GM19035 (cell line): ENCODE data around the gene ASCC2.
"Not testable (repeated sequence)": the region's sequence is repeated elsewhere in the genome, so short reads cannot be mapped to it uniquely, and the experiment has no call there.

ENCODE experiments used
- ATAC-seq: cut with Tn5 transposase; IDR thresholded peaks from one replicate; pipeline ENCODE4 v1.9.1; 2021; ENCODE audit not compliant: unreplicated experiment

ASCC2 gene

GRCh38 chr22:29758068-29758622, 79.9 kb downstream of the ASCC2 start:
- ATAC-seq: no peak

- ATAC-seq: no peak
These were observed 81.0 kb downstream of the ASCC2 start for GRCh38 chr22:29757096-29757495.

GRCh38 chr22:29756341-29756740, 81.7 kb downstream of the ASCC2 start:
- no peak for ATAC-seq

- no peak for ATAC-seq
These were observed 82.2 kb downstream of the ASCC2 start for GRCh38 chr22:29755889-29756288.

- ATAC-seq: not testable (repeated sequence)
These were observed 83.2 kb downstream of the ASCC2 start for GRCh38 chr22:29754658-29755395.

- ATAC-seq: no peak
These were observed 84.0 kb downstream of the ASCC2 start for GRCh38 chr22:29753808-29754657.

GRCh38 chr22:29751669-29752068, 86.4 kb downstream of the ASCC2 start:
- ATAC-seq: no peak

GRCh38 chr22:29750559-29751538, 87.2 kb downstream of the ASCC2 start:
- ATAC-seq: no peak

GRCh38 chr22:29750029-29750428, 88.0 kb downstream of the ASCC2 start:
- no peak for ATAC-seq

GRCh38 chr22:29748248-29748893, 89.7 kb downstream of the ASCC2 start:
- ATAC-seq: no peak

GRCh38 chr22:29747832-29748231, 90.2 kb downstream of the ASCC2 start:
- ATAC-seq: no peak

GRCh38 chr22:29744902-29745301, 93.2 kb downstream of the ASCC2 start:
- ATAC-seq: no peak

GRCh38 chr22:29742326-29742725, 95.7 kb downstream of the ASCC2 start:
- no peak for ATAC-seq

- ATAC-seq: no peak
These were observed 96.1 kb downstream of the ASCC2 start for GRCh38 chr22:29741926-29742325.

- no peak for ATAC-seq
These were observed 97.9 kb downstream of the ASCC2 start for GRCh38 chr22:29740216-29740615.

- ATAC-seq: no peak
These were observed 98.7 kb downstream of the ASCC2 start for GRCh38 chr22:29739346-29739875.
